GM13977 (cell line): ENCODE data around the gene MYLIP.

Source experiments
- DNase-seq: peaks from one replicate; pipeline ENCODE4 v3.0.0; 2012; ENCODE audit warnings: low spot score
- in situ Hi-C: fragments of 300-500 bp; cut with MboI; formaldehyde crosslinking; loops from one replicate; pipeline ENCODE4 v1.12.0; 2022; ENCODE audit warnings: low sequenced_read_pairs, low pct_unique_long_range_greater_than_20kb, mixed read lengths, inconsistent platforms; ENCODE audit not compliant: unreplicated experiment
- TF ChIP-seq, protein P1 (sequence below): IDR thresholded peaks from 2 replicates; pipeline ENCODE4 v1.5.1; 2012; ENCODE audit warnings: mild to moderate bottlenecking, control low read depth; ENCODE audit not compliant: insufficient read depth; ENCODE audit errors: extremely low read depth, missing control alignments

Gene MYLIP

DNA sequence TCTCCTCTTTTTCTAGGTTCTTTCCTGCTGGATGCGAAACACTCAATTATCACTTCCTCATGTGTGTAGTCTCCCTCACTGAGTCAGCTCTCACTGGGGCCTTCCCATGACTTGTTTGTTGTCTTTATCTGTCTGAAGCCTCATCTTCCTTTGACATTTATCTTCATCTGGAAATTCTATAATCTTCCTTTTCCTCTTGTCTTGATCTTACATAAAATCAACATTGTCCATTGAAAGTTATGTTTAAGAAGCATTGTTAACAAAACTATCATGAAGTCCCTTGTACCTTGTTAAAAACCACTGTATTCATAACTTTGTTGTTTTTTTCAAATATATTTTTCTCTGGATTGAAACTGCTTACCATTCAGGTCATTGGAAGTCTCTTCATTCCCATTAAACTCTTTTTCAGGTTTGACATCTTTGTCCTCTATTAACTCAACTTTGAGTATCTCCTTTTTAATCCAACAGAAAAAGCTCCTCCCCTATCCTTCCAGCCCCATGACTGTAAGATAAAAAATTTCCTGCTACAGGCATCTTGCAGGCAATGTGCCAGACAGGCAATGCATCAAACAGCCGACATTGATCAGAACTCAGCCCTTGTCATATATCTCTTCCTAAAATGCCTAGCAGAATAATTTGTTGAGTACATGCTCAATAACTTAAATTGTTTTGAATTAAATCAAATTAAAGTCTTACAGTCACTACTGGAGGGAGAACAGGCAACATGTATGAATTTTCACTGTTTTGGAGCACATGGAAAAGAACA lies 34.8 kb downstream of the MYLIP start:
- DNase-seq, result no peak
- TF ChIP-seq, protein P1, sequence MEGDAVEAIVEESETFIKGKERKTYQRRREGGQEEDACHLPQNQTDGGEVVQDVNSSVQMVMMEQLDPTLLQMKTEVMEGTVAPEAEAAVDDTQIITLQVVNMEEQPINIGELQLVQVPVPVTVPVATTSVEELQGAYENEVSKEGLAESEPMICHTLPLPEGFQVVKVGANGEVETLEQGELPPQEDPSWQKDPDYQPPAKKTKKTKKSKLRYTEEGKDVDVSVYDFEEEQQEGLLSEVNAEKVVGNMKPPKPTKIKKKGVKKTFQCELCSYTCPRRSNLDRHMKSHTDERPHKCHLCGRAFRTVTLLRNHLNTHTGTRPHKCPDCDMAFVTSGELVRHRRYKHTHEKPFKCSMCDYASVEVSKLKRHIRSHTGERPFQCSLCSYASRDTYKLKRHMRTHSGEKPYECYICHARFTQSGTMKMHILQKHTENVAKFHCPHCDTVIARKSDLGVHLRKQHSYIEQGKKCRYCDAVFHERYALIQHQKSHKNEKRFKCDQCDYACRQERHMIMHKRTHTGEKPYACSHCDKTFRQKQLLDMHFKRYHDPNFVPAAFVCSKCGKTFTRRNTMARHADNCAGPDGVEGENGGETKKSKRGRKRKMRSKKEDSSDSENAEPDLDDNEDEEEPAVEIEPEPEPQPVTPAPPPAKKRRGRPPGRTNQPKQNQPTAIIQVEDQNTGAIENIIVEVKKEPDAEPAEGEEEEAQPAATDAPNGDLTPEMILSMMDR, result no peak
- in situ Hi-C loops, result no loop called here

DNA sequence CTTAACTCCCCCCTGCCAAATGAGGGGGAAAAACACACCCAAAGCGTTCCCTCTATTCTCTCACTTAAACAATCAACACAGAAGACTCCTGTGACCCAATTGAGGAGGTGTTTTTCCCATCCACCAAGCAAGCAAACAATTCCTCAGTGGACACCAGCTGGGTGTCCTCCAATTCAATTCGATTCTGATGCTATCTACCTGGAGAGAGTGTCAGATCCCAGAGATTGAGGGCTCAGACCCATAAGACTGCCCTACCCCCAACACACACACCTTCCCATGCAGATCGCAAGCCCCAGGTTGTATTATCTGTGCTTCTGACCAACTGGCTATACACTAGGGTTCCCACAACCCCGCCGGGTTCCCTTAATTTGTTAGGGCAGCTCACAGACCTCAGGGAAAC lies 36.8 kb downstream of the MYLIP start:
- no peak for DNase-seq

DNA sequence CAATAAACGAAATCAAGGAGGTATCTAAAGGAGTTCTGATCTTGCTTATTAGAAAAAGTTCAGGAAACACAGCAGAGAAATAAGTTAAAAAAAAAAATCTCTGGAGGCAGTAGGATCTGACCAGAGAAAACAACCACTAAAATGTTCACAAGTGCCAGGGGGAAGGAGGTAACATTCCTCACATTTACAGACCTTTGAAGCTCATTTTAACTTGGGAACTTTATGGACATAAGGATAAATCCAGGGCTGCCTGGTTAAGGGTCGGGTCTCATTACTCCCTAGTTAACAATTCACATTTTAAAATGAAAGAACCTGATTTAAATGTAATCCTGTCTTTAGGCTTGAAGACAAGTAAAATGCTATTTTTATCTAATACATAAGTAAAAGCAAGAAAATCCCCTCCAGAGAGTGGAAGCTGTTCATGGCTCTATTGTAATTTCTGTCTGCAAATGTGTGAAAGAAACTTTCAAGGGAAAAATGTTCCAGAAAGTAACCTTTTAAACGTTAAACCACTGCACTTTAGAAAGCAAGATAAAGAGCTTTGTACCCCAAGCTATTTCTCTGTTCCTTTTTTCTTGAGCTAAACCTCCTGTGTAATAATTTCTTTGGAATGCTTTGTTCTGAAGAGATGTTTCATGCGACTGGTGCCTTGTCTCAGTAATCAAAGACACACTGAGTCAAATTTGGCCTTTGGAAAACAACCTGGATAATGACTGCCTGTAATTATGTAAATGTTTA lies 38.2 kb downstream of the MYLIP start:
- no peak for DNase-seq
- in situ Hi-C loops, result no loop called here
- TF ChIP-seq, protein P1, result no peak

More for the DNA sequence above, 36.8 kb downstream of the MYLIP start:
- TF ChIP-seq, protein P1, result no peak
- in situ Hi-C loops, result no loop called here

DNA sequence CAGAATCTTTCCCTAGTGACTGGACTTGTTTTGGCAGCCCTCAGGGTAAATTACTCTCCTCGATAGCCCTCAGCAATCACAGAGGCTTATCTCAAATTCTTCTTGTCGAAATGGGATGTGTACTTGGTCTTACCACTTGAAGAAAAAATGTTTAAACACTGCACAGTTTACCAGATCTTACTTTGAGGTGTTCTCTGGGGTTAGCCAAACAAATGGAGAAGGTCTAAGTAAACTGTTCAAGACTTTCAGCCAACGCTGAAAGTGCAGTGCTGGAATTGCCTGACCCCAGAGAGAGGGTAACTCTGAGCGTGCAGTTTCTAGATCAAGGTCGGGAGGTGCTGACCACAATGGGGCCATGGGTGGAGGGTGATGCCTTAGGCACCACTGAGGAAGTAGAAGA lies 39.2 kb downstream of the MYLIP start:
- in situ Hi-C loops, result no loop called here
- DNase-seq, result no peak
- TF ChIP-seq, protein P1, result no peak

DNA sequence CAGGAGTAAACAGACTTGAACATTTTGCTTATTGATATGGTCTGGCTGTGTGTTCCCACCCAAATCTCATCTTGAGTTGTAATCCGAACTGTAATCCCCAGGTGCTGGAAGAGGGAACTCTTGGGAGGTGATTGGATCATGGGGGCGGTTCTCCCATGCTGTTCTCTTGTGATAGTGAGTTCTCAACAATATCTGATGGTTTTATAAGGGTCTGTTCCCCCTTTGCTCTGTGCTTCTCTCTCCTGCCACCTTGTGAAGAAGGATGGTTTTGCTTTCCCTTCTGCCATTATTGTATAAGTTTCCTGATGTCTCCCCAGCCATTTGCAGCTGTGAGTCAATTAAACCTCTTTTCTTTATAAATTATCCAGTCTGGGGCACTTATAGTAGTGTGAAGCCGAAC lies 40.0 kb downstream of the MYLIP start:
- TF ChIP-seq, protein P1, result peak; percentile 55
- in situ Hi-C loops, result no loop called here
- DNase-seq, result no peak

DNA sequence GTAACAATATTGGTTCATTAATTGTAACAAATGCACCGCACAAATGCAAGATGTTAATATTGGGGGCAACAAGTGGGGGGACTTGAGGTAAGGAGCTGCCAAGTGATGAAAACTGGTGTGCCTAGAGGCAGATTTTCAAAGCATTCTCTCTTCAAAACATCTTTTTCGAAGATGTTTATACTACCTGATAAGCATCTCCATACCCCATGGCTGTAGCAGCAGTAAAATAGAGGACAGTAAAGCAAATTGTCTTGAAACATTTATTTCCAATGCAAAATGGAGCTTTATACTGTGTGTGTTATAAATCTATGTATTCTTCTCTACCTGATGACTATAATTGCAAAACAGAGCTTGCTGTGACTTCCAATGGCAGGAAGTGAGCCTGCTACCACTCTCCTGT lies 42.5 kb downstream of the MYLIP start:
- in situ Hi-C loops, result loop anchor here (10.0 kb wide), 1 partner anchor 487 kb away; no protein-coding TSS in a partner anchor
- no peak for DNase-seq
- TF ChIP-seq, protein P1, result no peak
